GM21737 (cell line): Measurements from ENCODE around the gene OR8D1.

Experiments
- ATAC-seq: cut with Tn5 transposase; IDR thresholded peaks from one replicate; pipeline ENCODE4 v1.9.1; 2021; ENCODE audit warnings: mild to moderate bottlenecking, moderate library complexity; ENCODE audit not compliant: unreplicated experiment

OR8D1 gene

DNA sequence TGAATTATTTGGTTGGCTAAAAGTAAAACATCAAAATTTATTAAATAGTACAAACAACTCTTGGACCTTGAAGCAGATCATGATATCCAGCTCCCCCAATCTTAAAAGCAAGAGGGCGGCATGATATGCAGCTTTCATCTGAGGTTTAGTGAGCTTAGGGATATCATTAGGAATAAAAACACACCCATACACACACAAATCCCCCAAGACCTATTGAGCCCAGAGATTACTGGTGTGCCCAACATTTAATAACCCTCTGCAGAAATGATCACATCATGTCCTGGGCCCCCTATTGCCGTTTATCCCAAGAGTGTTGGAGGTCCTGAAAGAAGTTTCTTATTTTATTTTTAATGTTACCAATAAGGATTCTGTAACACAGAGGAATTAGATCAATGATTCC, at the start of gene OR8D1:
Gene OR8D1, minus strand, starts transcription at position 101 of the 400 bp plus-strand sequence. CDS start 3,183 bp downstream, outside the sequence.
- no peak for ATAC-seq

DNA sequence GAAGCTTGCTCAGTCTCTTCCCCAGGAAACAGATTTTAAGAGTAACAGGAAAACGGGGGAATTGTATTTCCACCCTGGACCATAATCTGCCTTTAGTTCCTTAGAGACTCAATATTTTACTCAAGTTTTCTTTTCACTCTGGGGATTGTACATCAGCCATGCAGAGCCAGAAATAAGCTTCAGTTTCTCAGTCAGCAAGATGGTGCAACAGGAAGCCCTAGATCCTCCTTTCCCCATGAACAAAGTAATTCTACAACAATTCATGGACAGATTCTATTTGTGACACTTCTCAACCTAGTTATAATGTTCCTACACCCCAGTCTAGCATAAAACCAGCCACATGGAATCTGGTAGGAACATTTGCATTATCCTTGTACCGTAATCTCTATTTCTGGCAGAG, 45.8 kb upstream of the OR8D1 start:
- ATAC-seq = no peak

DNA sequence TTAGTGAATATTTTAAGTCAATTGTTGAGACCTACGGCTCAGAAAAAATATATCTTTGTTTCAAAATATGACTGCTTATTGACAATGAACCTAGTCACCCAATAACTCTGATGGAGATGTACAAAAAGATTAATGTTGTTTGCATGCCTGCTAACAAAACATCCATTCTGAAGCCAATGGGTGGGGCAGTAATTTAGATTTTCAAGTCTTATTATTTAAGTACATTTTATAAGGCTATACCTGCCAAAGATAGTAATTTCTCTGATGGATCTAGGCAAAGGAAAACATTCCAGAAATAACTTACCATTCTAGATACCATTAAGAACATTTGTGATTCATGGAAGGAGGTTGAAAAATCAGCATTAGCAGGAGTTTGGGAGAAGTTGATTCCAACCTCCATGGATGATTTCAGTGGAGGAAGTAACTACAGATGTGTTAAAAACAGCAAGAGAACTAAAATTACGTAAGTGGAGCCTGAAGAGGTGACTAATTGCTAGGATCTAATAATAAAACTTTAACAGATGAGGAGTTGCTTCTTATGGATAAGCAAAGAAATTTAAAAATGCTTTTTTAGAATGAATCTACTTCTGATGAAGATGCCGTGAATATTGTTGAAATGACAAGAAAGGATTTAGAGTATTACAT, 32.7 kb upstream of the OR8D1 start:
- no peak for ATAC-seq

DNA sequence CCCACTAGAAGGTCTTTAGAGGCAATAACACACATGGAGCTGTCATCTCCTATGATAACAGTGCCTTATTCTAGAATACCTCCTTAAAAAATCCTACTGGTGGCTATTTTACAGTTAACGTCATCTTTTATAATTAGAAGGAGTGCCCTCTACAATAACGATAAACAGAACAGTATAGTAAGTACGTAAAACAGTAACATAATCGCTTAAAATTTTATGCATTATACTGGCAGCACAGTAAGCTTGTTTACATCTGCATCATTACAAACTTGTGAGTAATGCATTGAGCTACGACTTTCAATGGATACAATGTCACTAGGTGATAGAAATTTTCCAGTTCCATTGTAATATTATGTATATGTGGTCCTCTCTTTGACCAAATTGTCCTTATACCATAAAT, 30.6 kb upstream of the OR8D1 start:
- ATAC-seq = no peak

DNA sequence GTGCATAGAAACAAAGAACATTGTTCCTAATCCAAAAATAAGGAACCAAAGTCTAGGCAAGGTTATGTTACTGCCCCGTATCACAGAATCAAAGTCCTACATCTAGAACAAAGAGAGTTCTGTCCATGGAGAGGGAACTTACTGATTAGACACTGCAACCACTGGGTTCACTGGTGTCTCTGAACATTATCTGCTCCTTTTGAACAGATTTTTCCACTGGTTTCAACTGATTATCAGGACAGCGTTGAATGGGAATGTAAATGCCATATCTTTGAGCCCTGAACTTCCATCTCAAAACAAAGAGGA, 26.3 kb upstream of the OR8D1 start:
- ATAC-seq = no peak

DNA sequence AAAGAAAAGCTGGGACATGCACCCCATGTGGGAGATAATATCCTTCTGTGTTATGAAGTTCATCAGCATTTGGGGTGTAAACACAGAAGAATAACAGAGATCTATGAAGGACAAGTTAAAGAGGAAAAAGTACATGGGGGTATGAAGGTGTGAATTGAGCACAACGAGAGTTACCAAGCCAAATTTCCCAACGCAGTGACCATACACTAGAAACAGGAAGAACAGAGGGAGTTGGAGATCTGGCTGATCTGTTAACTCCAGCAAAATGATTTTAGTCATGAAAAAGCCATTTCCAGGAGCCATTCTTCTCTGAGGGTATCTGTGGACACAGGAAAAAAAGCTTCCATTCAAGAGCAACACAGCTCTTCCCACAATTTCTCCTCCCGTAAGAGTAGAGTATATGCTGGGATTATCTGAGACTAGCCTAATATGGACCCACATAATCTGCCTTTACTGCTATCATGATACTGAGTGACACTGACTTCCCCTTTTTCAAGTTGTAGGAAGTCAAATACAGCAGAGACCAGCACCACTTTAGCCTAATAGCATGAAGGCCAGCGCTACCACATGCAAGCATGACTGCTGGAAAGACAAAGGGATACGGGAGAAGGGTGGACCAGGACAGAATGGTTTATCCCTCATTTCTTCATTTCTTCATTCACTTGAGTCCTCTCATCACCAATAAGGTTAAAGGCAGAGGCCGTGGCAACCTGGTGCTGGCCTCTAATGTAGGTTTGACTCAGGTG, 25.8 kb upstream of the OR8D1 start:
- no peak for ATAC-seq

DNA sequence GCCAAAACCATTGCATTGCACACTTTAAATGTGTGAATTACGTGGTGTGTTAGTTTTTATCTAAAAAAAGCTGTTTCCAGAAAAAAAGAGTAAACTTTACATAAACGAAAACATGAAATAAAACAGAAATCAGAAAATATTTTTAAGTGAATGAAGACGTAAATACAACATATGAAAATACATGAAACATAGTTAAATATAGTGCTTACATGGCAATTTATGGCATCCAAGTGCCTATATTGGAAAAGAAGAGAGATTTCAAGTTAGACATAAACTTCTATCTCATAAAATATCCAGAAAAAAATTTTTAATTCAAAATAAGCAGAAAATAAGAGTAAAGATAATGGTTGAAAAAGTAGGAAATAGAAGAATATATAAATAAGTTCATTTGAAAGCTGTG, 18.1 kb upstream of the OR8D1 start:
- ATAC-seq = no peak

DNA sequence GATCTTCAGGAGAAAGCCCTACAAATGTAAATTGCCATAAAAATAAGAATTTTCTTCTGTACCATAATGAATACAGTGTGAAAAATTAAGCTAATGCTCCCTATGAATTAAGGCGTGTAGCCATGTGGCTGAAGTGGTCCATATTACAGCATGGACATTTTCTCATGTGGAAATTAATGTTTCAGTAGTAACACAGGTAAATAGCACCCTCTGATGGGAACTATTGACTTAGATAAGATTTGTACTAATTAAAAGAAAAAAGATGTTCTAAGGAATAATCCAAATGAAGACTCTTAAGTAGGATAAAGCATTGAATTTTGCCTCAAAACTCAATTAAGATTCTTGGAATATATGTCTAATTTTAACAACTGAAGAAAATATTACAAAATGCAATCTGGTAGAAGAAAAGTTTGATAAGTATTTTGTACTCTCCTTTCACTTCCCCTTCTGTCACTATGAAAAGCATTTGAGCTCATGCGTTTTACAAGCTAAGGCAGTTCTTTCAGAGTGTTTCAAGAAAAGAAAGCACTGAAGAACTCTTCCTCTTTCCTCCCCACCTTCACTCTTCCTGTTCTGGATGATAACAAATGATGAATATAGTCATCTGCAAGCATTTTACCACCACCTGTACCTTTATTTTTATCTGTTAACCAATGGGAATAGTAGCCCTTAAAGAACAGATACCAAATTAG, 16.2 kb upstream of the OR8D1 start:
- peak; percentile 80 for ATAC-seq

DNA sequence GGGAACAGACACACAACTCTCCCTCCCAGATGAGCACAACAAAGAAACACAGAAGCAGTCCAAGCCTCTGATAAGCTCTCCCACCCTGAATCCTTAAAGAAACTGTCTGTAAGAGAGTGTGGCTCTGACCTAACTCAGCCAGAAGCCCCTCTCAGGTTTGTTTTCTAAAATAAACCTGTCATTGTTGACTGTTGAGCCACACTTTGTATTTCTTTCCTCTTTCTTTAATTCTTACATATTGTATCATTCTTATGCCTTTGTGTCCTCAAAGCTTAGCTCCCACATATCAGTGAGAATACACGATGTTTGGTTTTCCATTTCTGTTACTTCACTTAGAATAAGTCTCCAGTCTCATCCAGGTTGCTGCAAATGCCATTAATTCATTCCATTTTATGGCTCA, 14.0 kb upstream of the OR8D1 start:
- no peak for ATAC-seq

DNA sequence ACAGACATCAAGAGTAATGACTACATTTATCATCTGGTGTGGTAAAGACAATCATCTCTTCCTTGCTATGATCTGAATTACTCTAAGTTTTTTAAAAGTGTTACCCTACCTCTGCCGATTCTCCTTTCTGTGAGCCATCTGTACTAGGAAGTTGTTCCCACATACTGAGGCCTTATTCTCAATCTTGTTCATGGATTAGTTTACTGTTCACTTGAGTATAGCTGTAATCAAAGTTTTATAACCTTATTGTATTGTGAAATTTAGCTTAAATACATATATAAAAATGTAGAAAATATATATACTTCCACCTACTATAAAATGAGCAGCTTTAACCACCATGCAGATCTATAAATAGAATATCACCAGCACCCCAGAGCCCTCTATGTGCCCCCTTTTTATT, 8.6 kb upstream of the OR8D1 start:
- no peak for ATAC-seq

DNA sequence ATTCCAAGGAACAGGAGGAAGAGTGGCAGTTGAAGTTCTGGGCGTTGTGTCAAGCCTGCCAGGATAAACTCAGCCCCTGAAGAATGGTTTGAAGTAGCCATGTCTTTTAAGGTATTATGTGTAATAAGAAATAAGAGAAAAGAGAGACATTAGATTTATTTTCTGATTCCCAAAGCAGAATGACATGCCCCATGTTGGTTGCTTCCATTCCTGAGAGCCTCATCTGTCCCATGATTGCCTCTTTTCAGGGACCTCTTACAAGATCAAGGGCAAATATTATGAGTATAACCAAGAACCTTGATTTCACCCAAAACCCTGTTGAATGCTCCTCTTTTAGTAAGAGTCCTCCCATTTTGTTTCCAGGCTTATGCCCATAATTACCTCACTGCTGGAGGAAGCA, 6.3 kb upstream of the OR8D1 start, which contains the start of gene OR8D2:
Gene OR8D2, minus strand, starts transcription at position 101 of the 400 bp plus-strand sequence. Its CDS starts 0 bp downstream, at position 101.
- ATAC-seq = no peak

DNA sequence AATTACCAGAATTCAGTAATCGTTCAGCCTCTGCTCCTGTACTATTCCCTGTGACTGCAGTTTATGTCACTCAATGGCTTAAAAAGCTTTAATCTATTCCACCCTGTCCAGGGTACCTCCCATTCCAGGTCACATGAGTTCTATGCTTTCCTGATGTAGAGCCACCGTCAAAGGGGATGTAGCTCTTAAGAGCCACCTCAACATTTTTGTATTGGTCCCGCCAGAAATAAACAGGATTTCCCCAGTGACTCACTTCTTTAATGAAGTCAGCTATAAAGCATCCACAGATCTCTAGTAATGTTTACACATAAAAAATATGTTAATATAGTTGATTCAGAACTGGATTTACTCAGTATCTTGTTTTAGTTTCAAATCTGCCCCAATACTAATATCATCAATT, 1.3 kb upstream of the OR8D1 start:
- ATAC-seq = no peak

DNA sequence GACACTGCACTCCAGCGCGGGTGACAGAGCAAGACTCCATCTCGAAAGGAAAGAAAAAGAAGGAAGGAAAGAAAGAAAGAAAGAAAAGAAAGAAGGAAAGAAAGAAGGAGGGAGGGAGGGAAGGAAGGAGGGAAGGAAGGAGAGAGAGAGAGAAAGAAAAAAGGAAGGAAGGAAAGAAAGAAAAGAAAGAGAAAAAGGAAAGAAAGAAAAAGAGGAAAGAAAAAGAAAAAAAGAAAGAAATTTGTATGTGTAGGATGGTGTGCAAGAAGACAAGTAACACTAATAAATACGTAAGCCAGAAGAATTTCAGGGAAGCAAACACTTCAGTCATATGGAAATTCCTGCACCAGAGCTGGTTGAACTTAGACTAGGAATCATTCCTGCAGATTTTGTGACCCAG, 618 bp downstream of the OR8D1 start:
- ATAC-seq = no peak

DNA sequence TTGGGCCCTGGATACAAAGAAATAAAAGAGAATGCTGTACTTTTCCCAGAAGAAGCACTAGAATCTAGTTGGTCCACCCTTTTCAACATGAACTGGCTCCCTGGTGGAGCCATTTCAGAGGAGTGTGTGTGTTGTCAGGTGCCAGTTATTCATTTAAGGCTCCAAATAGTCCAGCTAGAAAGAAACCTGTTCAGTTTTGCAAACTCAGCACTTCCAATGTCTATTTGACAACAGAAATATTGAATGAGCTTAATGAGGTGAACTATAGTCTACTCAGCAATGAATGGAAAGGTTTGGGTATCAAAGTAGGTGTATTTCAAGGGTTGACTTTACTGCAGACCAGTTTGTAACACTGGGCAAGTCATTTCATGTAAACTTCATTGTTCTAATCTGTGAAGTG, 2.1 kb downstream of the OR8D1 start:
- ATAC-seq = no peak

DNA sequence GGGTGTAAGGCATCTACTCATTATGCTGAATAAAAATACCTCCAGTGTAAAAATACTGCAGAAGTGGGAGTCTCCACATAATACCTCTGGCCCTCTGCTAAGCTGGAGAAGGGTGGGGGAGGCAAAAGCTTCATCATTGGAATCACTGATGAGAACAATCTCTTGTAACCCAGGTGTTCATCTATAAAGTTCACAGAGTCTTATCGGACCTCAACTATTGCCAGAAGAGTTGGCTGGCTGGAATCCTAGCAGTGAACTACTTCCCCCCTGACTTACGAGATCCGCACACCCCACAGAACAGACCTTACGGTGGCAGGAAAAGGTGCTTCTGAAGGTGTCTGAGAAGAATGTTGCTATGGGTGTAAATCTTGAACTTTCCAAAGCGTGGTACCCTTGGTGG, 2.5 kb downstream of the OR8D1 start:
- ATAC-seq = no peak

DNA sequence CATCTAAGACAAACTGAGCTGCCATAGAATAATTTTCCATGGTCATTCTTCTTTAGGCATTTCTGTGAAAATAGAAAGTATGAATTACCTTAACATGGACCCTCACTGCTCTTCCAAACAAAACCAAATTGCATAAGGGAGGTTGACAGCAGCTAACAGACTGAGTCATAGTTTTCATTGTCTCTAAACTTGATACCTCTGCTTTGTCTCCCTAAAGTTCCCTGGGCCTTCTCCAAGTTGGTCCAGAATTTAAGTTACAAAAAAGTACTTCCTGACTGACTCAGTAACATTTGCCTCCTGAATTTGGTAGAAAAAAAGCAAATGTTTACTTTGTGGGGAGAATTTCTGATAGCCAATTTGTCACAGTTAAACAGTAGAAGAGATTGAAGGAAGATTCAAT, 3.0 kb downstream of the OR8D1 start:
- no peak for ATAC-seq

DNA sequence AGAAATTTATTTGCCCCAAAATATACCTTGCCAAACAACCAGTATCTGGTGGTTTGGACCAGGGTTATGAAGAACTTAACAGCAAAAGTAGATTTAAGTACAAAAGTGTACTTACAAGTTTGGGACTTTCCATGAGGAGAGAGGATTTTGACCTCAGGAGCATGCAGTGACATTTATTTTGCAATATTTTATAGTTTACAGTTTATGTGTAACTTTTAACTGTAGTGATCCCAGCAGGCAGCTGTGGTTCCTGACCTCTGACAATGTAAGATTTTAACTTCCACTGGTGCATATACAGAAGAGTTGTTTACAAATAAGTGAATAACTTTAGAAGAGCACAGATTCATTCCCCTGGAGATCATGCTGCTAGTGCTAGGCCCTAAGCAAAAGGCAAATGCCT, 6.7 kb downstream of the OR8D1 start:
- ATAC-seq = no peak

DNA sequence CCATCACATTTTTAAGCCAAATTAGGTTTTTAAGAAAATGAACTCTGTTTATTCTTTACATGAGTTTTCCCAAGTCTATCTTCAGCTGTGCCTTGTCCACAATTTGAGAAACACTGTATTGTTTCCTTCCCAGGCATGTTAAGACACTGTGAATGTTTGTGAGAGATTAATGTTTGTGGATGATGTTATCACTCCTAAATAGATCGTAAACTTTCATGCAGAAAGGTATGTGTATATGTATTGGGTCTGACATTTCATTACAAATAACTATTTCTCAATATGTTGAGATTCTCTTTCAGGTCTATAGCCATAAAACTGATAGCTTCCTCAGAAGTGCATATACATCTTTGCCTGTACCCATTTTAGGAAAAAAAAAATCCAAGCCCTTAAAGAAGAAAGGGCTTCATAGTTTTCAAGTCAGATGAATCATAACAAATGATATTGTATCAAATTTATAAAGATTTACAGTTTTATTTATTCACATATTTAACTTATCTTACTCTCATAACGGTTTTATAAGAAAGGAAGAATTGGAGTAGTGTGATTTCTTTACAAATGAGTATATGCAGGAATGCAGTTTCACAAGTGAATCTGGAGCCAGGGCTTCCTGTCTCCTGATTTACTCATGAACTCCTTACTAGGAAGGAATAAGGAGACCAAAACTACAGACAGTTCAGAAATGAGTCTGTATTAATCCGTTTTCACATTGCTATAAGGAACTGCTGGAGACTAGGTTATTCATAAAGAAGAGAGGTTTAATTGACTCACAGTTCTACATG, 11.2 kb downstream of the OR8D1 start:
- no peak for ATAC-seq

DNA sequence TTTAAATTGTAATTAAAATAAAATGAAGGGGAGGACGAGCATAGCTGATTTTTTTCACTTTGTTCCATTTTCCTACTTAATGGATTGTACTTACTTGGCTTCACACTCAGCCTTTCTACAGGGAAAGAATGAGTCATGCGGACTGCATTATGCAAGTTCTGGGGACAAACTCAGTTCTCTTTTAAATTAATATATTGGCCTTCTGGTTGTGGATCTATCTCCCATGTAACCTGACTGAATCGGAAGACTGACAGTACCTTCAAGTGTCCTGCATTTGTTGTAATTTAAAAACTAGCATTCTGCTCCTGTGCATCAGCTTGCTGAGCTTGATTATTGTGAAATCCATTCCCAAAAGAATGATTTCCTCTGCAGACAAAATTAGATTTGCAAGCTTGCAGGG, 12.2 kb downstream of the OR8D1 start:
- ATAC-seq = no peak

DNA sequence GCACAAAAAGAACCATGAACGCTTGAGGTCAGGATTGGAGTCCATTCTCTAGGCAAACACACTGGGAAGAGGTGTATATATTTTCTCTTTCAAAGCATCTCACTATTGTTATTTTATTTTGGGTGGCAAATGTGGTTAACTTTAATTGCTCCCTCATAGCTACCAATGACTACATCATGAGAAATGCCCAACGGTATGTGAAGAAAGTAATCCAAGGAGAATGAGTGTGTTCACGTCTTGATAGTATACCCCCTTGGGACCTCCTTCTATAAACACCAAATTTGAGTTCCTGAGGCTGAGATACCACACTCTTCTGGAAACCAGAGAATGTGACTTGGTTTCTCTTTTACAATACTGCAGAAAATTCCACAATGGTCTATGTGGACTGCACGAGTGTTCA, 15.8 kb downstream of the OR8D1 start:
- no peak for ATAC-seq

DNA sequence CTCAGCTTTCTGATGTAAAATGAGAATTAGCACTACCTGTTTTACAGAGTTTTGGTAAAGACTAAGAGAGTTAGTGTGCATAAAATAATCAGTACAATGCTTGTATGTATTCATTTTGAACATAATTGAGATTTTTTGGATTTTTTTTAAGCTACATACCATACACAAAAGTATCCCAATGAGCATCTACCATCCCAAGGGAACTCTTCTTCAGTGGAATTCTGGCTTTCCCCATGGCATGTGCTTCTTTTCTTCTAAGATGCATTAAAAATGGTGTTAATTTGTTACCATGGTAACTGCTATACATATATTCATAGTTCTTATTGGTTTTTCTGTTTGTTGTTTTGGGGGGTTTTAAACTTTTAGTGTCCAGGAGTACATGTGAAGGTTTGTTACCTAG, 17.7 kb downstream of the OR8D1 start:
- ATAC-seq = no peak
